Cardiac muscle cell (in vitro differentiated cells and primary cell): ENCODE data around the gene ZNHIT3. TPM values are rescaled to one million over a fixed set of nuclear protein-coding genes. Genes with fewer than 3 reads are reported as not detected.

ENCODE experiments used
- DNase-seq, 2 donors: peaks; one replicate each; pipeline versions ENCODE4 v3.0.0 to v3.0.0-alpha.2; 2010 to 2017; ENCODE audit warnings: low read depth in 1 of 2, low spot score in 1 of 2
- H3K27ac ChIP-seq: fragments of 200-600 bp; sonication (generic); 2 replicates; pipeline ENCODE4 v1.5.1; 2016
- H3K27me3 ChIP-seq: fragments of 200-600 bp; sonication (generic); 2 replicates; pipeline ENCODE4 v1.6.0; 2016; ENCODE audit warnings: control low read depth
- H3K36me3 ChIP-seq: fragments of 200-600 bp; sonication (generic); 2 replicates; pipeline ENCODE4 v1.5.1; 2016; ENCODE audit warnings: control low read depth
- H3K4me1 ChIP-seq: fragments of 200-600 bp; sonication (generic); 2 replicates; pipeline ENCODE4 v1.8.1; 2017; ENCODE audit warnings: low read depth, mild to moderate bottlenecking, mixed run types
- H3K4me3 ChIP-seq: fragments of 200-600 bp; sonication (generic); 2 replicates; pipeline ENCODE4 v1.5.1; 2016; ENCODE audit warnings: mild to moderate bottlenecking
- H3K9me3 ChIP-seq: fragments of 200-600 bp; sonication (generic); 2 replicates; pipeline ENCODE4 v1.5.1; 2017; ENCODE audit warnings: low read depth, mild to moderate bottlenecking, control low read depth
- polyA plus RNA-seq: library from polyadenylated mRNA; unstranded; fragments of >200 nt; fragmentation: Nextera tagmentation; extraction: Ambion mirVana; gene quantifications from 2 replicates; pipeline ENCODE4 v1.2.1, GENCODE V29; 2016
- total RNA-seq: library from RNA; depleted of rRNA; stranded (reverse); fragments of >200 nt; gene quantifications from 2 replicates; pipeline ENCODE4 v1.2.3, GENCODE V29; 2016
- TF ChIP-seq, protein P1 (sequence below): IDR thresholded peaks from 2 replicates; pipeline ENCODE4 v1.5.1; 2012; ENCODE audit warnings: low read depth, mild to moderate bottlenecking, low read length

The ZNHIT3 gene
- total and polyA plus RNA-seq, 2 experiments from 2014 or later = 37.4 to 103 TPM

GRCh38 chr17:36510636-36511035 lies 24.2 kb downstream of the ZNHIT3 start:
- peaks cover 3% of the 10 kb centered on the region for H3K36me3 ChIP-seq
- H3K4me1 ChIP-seq = no peaks in the 10 kb centered on the region
- no peak for DNase-seq
- H3K9me3 ChIP-seq = no peaks in the 10 kb centered on the region
- no peaks in the 10 kb centered on the region for H3K27me3 ChIP-seq
- H3K27ac ChIP-seq = no peak overlapping the region
- no peak overlapping the region for H3K4me3 ChIP-seq
- TF ChIP-seq, protein P1, sequence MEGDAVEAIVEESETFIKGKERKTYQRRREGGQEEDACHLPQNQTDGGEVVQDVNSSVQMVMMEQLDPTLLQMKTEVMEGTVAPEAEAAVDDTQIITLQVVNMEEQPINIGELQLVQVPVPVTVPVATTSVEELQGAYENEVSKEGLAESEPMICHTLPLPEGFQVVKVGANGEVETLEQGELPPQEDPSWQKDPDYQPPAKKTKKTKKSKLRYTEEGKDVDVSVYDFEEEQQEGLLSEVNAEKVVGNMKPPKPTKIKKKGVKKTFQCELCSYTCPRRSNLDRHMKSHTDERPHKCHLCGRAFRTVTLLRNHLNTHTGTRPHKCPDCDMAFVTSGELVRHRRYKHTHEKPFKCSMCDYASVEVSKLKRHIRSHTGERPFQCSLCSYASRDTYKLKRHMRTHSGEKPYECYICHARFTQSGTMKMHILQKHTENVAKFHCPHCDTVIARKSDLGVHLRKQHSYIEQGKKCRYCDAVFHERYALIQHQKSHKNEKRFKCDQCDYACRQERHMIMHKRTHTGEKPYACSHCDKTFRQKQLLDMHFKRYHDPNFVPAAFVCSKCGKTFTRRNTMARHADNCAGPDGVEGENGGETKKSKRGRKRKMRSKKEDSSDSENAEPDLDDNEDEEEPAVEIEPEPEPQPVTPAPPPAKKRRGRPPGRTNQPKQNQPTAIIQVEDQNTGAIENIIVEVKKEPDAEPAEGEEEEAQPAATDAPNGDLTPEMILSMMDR = no peak

- H3K4me3 ChIP-seq = no peak overlapping the region
- TF ChIP-seq, protein P1 = no peak
- H3K27ac ChIP-seq = no peak overlapping the region
- H3K9me3 ChIP-seq = no peaks in the 10 kb centered on the region
- H3K4me1 ChIP-seq = no peaks in the 10 kb centered on the region
- no peaks in the 10 kb centered on the region for H3K27me3 ChIP-seq
- H3K36me3 ChIP-seq = peaks cover 3% of the 10 kb centered on the region
- DNase-seq = no peak
Observed at GRCh38 chr17:36511216-36511615, 24.7 kb downstream of the ZNHIT3 start.

DNA sequence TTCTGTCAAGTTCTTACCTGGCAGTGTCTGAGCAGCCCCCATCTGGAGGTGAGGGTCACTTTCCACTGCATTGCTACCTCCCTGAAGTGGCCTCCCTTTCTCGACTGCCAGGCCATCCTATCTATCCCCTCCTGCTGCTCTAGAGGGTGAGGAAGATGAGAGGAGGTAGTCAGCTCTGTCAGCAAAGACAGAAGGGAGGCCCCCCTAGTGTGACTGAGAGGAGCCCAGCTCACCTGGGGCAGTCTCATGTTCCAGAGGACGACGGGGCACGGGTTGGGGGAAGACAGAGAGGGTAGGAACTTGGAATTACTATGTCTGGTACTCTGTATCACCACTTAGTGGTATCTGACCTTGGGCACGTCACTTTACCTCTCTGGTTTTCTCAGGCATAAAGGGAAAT lies 26.2 kb downstream of the ZNHIT3 start:
- Histone ChIP-seq H3K36me3 (peaks cover 3% of the 10 kb centered on the region), H3K27ac (no peak overlapping the region), H3K4me1 (no peaks in the 10 kb centered on the region), H3K9me3 (no peaks in the 10 kb centered on the region), H3K27me3 (no peaks in the 10 kb centered on the region), H3K4me3 (no peak overlapping the region)
- TF ChIP-seq, protein P1 = no peak
- DNase-seq = no peak

GRCh38 chr17:36514856-36515255 lies 28.4 kb downstream of the ZNHIT3 start:
- TF ChIP-seq, protein P1 = no peak
- no peaks in the 10 kb centered on the region for H3K9me3 ChIP-seq
- H3K4me1 ChIP-seq = no peaks in the 10 kb centered on the region
- no peak overlapping the region for H3K4me3 ChIP-seq
- no peak overlapping the region for H3K27ac ChIP-seq
- H3K36me3 ChIP-seq = peaks cover 3% of the 10 kb centered on the region
- no peak for DNase-seq
- no peaks in the 10 kb centered on the region for H3K27me3 ChIP-seq

DNA sequence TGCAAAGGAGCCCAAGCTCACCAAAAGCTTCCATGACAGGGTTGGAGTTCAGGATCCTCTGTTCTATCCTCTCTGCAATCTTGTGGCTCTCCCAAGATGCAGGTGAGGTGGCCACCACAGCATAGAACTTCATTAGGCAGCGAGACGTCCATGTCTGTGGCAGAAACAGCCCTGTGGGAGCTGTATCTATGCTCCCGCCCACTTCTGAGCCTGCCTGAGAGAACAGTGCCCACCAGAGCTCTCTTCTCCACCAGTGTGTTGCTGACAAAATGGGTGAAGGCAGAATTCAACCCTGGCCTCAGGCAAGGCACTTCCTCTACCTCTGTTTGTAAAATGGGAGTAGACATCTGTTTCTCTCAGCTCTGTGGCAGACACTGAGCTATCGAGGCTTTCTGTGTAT lies 29.4 kb downstream of the ZNHIT3 start:
- TF ChIP-seq, protein P1 = no peak
- no peak for DNase-seq
- H3K4me1 ChIP-seq = no peaks in the 10 kb centered on the region
- peaks cover 6% of the 10 kb centered on the region for H3K36me3 ChIP-seq
- H3K27me3 ChIP-seq = no peaks in the 10 kb centered on the region
- H3K4me3 ChIP-seq = no peak overlapping the region
- H3K27ac ChIP-seq = no peak overlapping the region
- no peaks in the 10 kb centered on the region for H3K9me3 ChIP-seq

DNA sequence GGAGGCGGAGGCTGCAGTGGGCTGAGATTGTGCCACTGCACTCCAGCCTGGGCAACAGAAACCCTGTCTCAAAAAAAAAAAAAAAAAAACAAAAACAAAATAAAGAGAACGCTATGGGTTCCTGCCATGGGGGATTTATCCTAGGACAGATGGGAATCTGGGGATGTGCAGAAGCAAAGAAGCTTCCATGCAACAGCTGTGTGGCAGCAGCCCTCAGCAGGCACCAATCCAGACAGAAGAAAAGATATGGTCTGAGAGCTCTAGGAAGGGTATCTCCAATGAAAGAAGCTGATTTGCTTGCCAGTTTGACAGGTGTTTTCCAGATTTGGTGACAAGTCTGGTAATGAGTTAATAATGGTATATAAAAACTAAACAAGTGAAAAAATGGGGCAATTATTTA lies 36.6 kb downstream of the ZNHIT3 start:
- Histone ChIP-seq H3K4me3 (no peak overlapping the region), H3K36me3 (peaks cover 30% of the 10 kb centered on the region), H3K4me1 (no peaks in the 10 kb centered on the region), H3K27me3 (no peaks in the 10 kb centered on the region), H3K27ac (no peak overlapping the region), H3K9me3 (no peaks in the 10 kb centered on the region)
- no peak for DNase-seq
- TF ChIP-seq, protein P1 = no peak
